Activated CD4-positive, alpha-beta T cell treated with anti-CD3 and anti-CD28 coated beads for 36 hours (primary cell): ENCODE measurements around the gene DVL1. TPM values are rescaled to one million over a fixed set of nuclear protein-coding genes. Genes with fewer than 3 reads are reported as not detected.
A peak's percentile ranks its signal among the peaks of the same experiment; 100 is the strongest.

ENCODE experiments used
- ATAC-seq: fragments of 200-7000 bp; cut with Tn5 transposase; one replicate; pipeline ENCODE4 v1.10.0; 2021; ENCODE audit warnings: mild to moderate bottlenecking, moderate library complexity
- CTCF ChIA-PET: fragments of 350-600 bp; sonication (Branson Sonifier 250); formaldehyde crosslinking; loops from one replicate; lab custom pipeline; 2021; ENCODE audit warnings: antibody characterized with exemption; lab: Charles Lee
- POLR2A ChIA-PET: fragments of 350-600 bp; sonication (Branson Sonifier 250); formaldehyde crosslinking; loops from one replicate; lab custom pipeline; 2021; ENCODE audit warnings: antibody characterized with exemption, inconsistent platforms; lab: Charles Lee
- DNase-seq: peaks from one replicate; pipeline ENCODE4 v3.0.0-alpha.2; 2020
- H3K27ac Mint-ChIP-seq: one replicate; pipeline ENCODE4 v1.8.0; 2021; ENCODE audit warnings: mixed read lengths
- H3K27me3 Mint-ChIP-seq: one replicate; pipeline ENCODE4 v1.8.0; 2021; ENCODE audit warnings: mixed read lengths
- H3K36me3 Mint-ChIP-seq: one replicate; pipeline ENCODE4 v1.8.0; 2021; ENCODE audit warnings: low read depth, mixed read lengths
- H3K4me1 Mint-ChIP-seq: one replicate; pipeline ENCODE4 v1.8.0; 2021; ENCODE audit warnings: mixed read lengths
- H3K4me3 Mint-ChIP-seq: one replicate; pipeline ENCODE4 v1.8.0; 2021; ENCODE audit warnings: mild to moderate bottlenecking, moderate library complexity, mixed read lengths
- H3K9me3 Mint-ChIP-seq: one replicate; pipeline ENCODE4 v1.8.0; 2021; ENCODE audit warnings: low read depth, mixed read lengths
- intact Hi-C, 2 experiments: fragments of 100-400 bp; cut with DNase I in 1 of 2; cut with micrococcal nuclease in 1 of 2; formaldehyde crosslinking; loops; one replicate each; pipeline versions ENCODE4 v1.14.2 to v1.15.1; 2022 to 2024; cut with DNase I, micrococcal nuclease
- total RNA-seq, 2 experiments: library from RNA; stranded (reverse); gene quantifications; one replicate each; pipeline ENCODE4 v1.2.3, GENCODE V29; 2021

Gene DVL1
- total RNA-seq, 2 experiments from 2014 or later = 35.3 to 35.5 TPM

GRCh38 chr1:1329304-1330210, 19.7 kb downstream of the DVL1 start:
- CTCF ChIA-PET = no interaction called here
- Mint-ChIP-seq H3K36me3 (no peaks in the 10 kb centered on the region), H3K4me3 (no peak overlapping the region), H3K4me1 (peaks cover 10% of the 10 kb centered on the region), H3K9me3 (no peaks in the 10 kb centered on the region), H3K27me3 (no peaks in the 10 kb centered on the region), H3K27ac (no peak overlapping the region)
- POLR2A ChIA-PET = no interaction called here
- DNase-seq (no peak), ATAC-seq (no peak)
- intact Hi-C loops = no loop called here

DNA sequence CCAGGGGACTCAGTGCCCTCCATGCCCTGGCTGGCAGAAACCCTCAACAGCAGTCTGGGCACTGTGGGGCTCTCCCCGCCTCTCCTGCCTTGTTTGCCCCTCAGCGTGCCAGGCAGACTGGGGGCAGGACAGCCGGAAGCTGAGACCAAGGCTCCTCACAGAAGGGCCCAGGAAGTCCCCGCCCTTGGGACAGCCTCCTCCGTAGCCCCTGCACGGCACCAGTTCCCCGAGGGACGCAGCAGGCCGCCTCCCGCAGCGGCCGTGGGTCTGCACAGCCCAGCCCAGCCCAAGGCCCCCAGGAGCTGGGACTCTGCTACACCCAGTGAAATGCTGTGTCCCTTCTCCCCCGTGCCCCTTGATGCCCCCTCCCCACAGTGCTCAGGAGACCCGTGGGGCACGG, 21.0 kb downstream of the DVL1 start:
- ChIA-PET POLR2A (no interaction called here), CTCF (no interaction called here)
- intact Hi-C loops = no loop called here
- Mint-ChIP-seq H3K27ac (no peak overlapping the region), H3K27me3 (no peaks in the 10 kb centered on the region), H3K9me3 (no peaks in the 10 kb centered on the region), H3K4me3 (no peak overlapping the region), H3K4me1 (peaks cover 16% of the 10 kb centered on the region), H3K36me3 (no peaks in the 10 kb centered on the region)
- DNase-seq (no peak), ATAC-seq (no peak)

DNA sequence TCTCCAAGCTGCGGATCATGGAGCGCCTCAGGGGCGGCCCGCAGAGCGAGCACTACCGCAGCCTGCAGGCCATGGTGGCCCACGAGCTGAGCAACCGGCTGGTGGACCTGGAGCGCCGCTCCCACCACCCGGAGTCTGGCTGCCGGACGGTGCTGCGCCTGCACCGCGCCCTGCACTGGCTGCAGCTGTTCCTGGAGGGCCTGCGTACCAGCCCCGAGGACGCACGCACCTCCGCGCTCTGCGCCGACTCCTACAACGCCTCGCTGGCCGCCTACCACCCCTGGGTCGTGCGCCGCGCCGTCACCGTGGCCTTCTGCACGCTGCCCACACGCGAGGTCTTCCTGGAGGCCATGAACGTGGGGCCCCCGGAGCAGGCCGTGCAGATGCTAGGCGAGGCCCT, 21.9 kb downstream of the DVL1 start:
- no peak for ATAC-seq
- Mint-ChIP-seq H3K4me1 (peaks cover 22% of the 10 kb centered on the region), H3K27me3 (no peaks in the 10 kb centered on the region), H3K27ac (no peak overlapping the region), H3K4me3 (no peak overlapping the region), H3K36me3 (peaks cover 3% of the 10 kb centered on the region), H3K9me3 (no peaks in the 10 kb centered on the region)
- intact Hi-C loops = no loop called here
- CTCF ChIA-PET = no interaction called here
- DNase-seq = no peak
- POLR2A ChIA-PET = no interaction called here

DNA sequence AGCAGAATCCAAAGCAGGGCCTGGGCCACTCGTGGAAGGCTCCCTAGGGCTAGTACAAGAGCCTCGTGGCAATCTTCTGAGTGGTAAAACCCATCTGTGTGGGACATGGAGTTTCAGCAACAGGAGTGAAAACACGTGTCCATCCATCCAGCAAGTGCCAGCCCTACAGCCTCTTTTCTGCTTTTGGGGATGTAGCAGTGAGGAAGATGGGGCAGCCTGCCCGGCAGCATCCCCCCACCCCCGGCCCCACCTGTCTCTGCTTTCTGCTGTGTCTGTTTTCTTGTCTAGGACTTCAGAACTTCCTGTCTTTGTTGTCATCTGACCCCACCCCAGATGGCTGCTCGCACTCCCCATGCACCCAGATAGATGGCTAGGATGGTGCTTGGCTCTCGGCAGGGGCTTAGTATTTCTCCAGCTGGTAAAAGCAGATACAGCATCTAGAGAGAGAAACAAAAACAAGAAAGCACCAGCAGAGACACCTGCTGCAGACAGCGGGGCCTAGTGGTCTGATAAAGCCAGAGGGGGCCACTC, 23.1 kb downstream of the DVL1 start:
- POLR2A ChIA-PET = no interaction called here

DNA sequence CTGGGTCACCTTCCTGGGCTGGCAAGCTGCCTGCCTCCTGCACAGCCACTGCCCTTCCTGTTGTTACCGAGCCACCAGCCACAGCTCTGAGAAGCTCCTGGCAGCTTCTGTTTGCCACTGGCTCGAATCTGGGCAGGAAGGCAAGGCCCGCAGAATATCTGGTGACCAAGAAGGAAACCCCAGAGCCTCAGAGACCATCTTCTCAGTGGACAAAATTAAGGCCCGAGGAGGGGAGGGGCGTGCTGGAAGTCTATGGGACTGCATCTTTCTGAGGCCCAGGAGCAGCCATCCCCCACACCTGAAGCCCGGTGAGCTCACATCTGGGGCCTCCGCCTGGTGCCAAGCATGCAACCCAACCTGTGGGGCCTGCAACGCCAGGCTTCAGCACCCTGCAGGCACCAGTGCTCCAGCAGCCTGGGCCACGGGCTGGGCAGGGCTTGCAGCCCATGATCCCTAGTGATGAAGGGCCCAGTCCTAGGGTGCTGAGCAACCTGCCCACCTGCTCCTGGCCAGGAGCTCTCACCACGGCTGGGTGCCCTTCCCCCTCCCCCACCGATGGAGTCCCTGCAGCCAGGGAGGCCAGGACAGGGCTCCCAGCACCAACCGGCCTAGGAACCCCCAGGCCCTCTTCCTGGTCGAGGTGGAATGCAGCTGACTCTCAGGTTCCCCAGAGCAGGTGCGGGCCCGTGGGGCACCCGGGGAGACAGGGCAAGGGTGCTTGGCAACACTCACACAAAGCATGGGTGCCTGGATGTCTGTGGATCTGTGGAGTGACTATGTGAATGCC, 23.7 kb downstream of the DVL1 start:
- ChIA-PET POLR2A (interaction anchor here (0.7 kb wide), 1 partner anchor 50 kb away, joined by 3 read pairs; the partner anchor contains the start of gene AURKAIP1), CTCF (interaction anchor here (0.6 to 1.2 kb wide), 2 partner anchors 16 to 181 kb away, joined by 3 to 4 read pairs; no protein-coding TSS in a partner anchor)
- DNase-seq (no peak), ATAC-seq (peak; percentile 2)
- H3K4me1 Mint-ChIP-seq = peaks cover 31% of the 10 kb centered on the region
- no peaks in the 10 kb centered on the region for H3K27me3 Mint-ChIP-seq
- intact Hi-C loops = loop anchor here in 1 of 2 experiments (2.0 kb wide), 1 partner anchor 49 kb away; the partner anchor contains the start of gene AURKAIP1
- H3K36me3 Mint-ChIP-seq = peaks cover 5% of the 10 kb centered on the region
- no peaks in the 10 kb centered on the region for H3K9me3 Mint-ChIP-seq
- H3K27ac Mint-ChIP-seq = peak overlapping the region; percentile 78
- H3K4me3 Mint-ChIP-seq = peak overlapping the region; percentile 68

More for the DNA sequence above, 23.1 kb downstream of the DVL1 start:
- peak overlapping the region; percentile 68 for H3K4me3 Mint-ChIP-seq
- intact Hi-C loops = no loop called here
- CTCF ChIA-PET = interaction anchor here (0.8 to 1.2 kb wide), 2 partner anchors 17 to 77 kb away, joined by 3 to 4 read pairs; no protein-coding TSS in a partner anchor
- H3K27ac Mint-ChIP-seq = no peak overlapping the region
- no peaks in the 10 kb centered on the region for H3K9me3 Mint-ChIP-seq
- H3K27me3 Mint-ChIP-seq = no peaks in the 10 kb centered on the region
- peaks cover 5% of the 10 kb centered on the region for H3K36me3 Mint-ChIP-seq
- H3K4me1 Mint-ChIP-seq = peaks cover 31% of the 10 kb centered on the region
- DNase-seq = no peak
- ATAC-seq = no peak

DNA sequence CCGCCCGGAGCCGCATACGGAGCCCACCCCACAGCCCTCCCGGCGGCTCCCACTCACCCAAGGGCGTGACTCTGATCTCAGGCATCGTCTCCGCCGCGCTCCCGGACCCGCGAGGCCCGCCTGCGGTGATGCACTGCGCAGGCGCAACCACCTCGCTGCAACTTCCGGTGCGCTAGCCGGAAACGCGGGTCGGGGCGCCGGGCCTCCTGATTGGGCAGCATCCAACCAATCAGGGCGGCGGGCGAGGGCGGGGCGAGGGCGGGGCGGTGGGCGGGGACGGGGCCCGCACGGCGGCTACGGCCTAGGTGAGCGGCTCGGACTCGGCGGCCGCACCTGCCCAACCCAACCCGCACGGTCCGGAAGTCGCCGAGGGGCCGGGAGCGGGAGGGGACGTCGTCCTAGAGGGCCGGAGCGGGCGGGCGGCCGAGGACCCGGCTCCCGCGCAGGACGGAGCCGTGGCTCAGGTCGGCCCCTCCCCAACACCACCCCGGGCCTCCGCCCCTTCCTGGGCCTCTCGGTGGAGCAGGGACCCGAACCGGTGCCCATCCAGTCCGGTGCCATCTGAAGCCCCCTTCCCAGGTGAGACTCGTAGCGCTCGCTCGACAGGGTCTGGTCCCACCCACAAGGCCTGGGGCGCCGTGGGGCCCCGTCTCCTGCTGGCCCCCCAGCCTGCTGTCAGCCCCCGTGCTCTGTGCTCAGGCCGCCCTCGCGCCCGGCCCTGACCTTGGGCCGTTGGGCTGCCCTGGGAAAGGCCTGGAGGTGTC, 24.5 kb downstream of the DVL1 start, which contains the start of the genes CPTP and INTS11:
Gene CPTP (plus strand): TSS at position 279 of the 764 bp plus-strand sequence. CDS start 2,109 bp downstream, outside the sequence.
Gene INTS11 (minus strand): TSS at position 137 of the 764 bp plus-strand sequence. CDS start 52 bp downstream, at position 85.
- intact Hi-C loops = loop anchor here (1.0 to 2.0 kb wide), 14 partner anchors 13 to 809 kb away; partner anchors contain the start of genes AURKAIP1 (in 2 of the 2), ATAD3B (in 1 of the 2), B3GALT6 (in 1 of the 2) and C1orf159 (in 1 of the 2)
- POLR2A ChIA-PET = interaction anchor here (0.7 kb wide), 1 partner anchor 50 kb away, joined by 3 read pairs; the partner anchor contains the start of gene AURKAIP1
- H3K9me3 Mint-ChIP-seq = no peaks in the 10 kb centered on the region
- H3K4me1 Mint-ChIP-seq = peaks cover 31% of the 10 kb centered on the region
- H3K4me3 Mint-ChIP-seq = peak within 1 kb of the TSS; percentile 80
- ATAC-seq (peak; percentile 90), DNase-seq (peak; percentile 98)
- H3K27me3 Mint-ChIP-seq = no peaks in the 10 kb centered on the region
- peak within 1 kb of the TSS; percentile 83 for H3K27ac Mint-ChIP-seq
- CTCF ChIA-PET = interaction anchor here (0.6 to 1.2 kb wide), 2 partner anchors 15 to 181 kb away, joined by 3 to 4 read pairs; no protein-coding TSS in a partner anchor
- H3K36me3 Mint-ChIP-seq = peaks cover 5% of the 10 kb centered on the region

- peaks cover 10% of the 10 kb centered on the region for H3K36me3 Mint-ChIP-seq
- no peak overlapping the region for H3K27ac Mint-ChIP-seq
- DNase-seq (no peak), ATAC-seq (peak; percentile 37)
- CTCF ChIA-PET = no interaction called here
- peaks cover 31% of the 10 kb centered on the region for H3K4me1 Mint-ChIP-seq
- no peaks in the 10 kb centered on the region for H3K27me3 Mint-ChIP-seq
- peak overlapping the region; percentile 80 for H3K4me3 Mint-ChIP-seq
- no peaks in the 10 kb centered on the region for H3K9me3 Mint-ChIP-seq
- POLR2A ChIA-PET = interaction anchor here (0.7 kb wide), 1 partner anchor 15 kb away, joined by 3 read pairs; no protein-coding TSS in a partner anchor
- intact Hi-C loops = loop anchor here (1.0 to 2.0 kb wide), 14 partner anchors 13 to 809 kb away; partner anchors contain the start of genes AURKAIP1 (in 2 of the 2), ATAD3B (in 1 of the 2), B3GALT6 (in 1 of the 2) and C1orf159 (in 1 of the 2)
These were observed 25.1 kb downstream of the DVL1 start for GRCh38 chr1:1324084-1324523.

GRCh38 chr1:1322952-1323351, 26.3 kb downstream of the DVL1 start:
- Mint-ChIP-seq H3K27ac (peak overlapping the region; percentile 78), H3K4me3 (peak overlapping the region; percentile 79), H3K27me3 (no peaks in the 10 kb centered on the region), H3K36me3 (peaks cover 15% of the 10 kb centered on the region), H3K4me1 (peaks cover 31% of the 10 kb centered on the region), H3K9me3 (no peaks in the 10 kb centered on the region)
- intact Hi-C loops = no loop called here
- DNase-seq (no peak), ATAC-seq (no peak)
- CTCF ChIA-PET = no interaction called here
- POLR2A ChIA-PET = interaction anchor here (0.6 kb wide), 2 partner anchors 53 to 292 kb away, joined by 3 to 4 read pairs; partner anchors contain the start of gene MIB2

DNA sequence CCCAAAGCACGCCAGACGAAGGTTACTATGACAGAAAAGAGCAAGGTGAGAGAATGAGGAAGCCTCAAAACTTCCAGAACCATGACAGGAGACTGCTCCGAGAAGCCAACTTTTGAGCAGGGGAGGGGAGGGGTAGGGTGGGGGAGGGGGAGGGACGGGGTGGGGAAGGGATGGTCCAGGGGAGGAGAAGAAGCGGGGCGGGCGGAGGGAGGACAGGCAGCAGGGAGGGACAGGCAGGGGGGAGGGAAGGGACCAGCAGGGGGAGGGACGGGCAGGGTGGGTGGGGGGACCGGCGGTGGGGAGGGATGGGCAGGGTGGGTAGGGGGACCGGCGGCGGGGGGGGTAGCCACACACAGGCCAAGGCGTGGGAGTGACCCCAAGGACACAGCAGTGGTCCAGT, 26.8 kb downstream of the DVL1 start:
- no peak for DNase-seq
- Mint-ChIP-seq H3K4me1 (peaks cover 31% of the 10 kb centered on the region), H3K27ac (peak overlapping the region; percentile 68), H3K4me3 (peak overlapping the region; percentile 79), H3K36me3 (peaks cover 18% of the 10 kb centered on the region), H3K27me3 (no peaks in the 10 kb centered on the region), H3K9me3 (no peaks in the 10 kb centered on the region)
- ATAC-seq = no peak
- intact Hi-C loops = no loop called here
- ChIA-PET POLR2A (no interaction called here), CTCF (no interaction called here)

- ATAC-seq (no peak), DNase-seq (no peak)
- peaks cover 20% of the 10 kb centered on the region for H3K36me3 Mint-ChIP-seq
- no peak overlapping the region for H3K4me3 Mint-ChIP-seq
- H3K4me1 Mint-ChIP-seq = peaks cover 31% of the 10 kb centered on the region
- no peak overlapping the region for H3K27ac Mint-ChIP-seq
- POLR2A ChIA-PET = no interaction called here
- intact Hi-C loops = no loop called here
- H3K9me3 Mint-ChIP-seq = no peaks in the 10 kb centered on the region
- CTCF ChIA-PET = no interaction called here
- no peaks in the 10 kb centered on the region for H3K27me3 Mint-ChIP-seq
These were observed 27.7 kb downstream of the DVL1 start for GRCh38 chr1:1321477-1321876.
